A549 treated with AZD9567 at 1 μM for 4 hours (cell line): ENCODE measurements around the gene PLOD3. TPM values are rescaled to one million over a fixed set of nuclear protein-coding genes. Genes with fewer than 3 reads are reported as not detected.

ENCODE experiments used
- total RNA-seq: library from RNA; stranded (reverse); fragments of 200-300 nt; extraction: Qiagen RNA extraction; gene quantifications from 5 replicates; pipeline ENCODE4 v1.2.3, GENCODE V29; 2022; ENCODE audit not compliant: insufficient read depth

Gene PLOD3, protein sequence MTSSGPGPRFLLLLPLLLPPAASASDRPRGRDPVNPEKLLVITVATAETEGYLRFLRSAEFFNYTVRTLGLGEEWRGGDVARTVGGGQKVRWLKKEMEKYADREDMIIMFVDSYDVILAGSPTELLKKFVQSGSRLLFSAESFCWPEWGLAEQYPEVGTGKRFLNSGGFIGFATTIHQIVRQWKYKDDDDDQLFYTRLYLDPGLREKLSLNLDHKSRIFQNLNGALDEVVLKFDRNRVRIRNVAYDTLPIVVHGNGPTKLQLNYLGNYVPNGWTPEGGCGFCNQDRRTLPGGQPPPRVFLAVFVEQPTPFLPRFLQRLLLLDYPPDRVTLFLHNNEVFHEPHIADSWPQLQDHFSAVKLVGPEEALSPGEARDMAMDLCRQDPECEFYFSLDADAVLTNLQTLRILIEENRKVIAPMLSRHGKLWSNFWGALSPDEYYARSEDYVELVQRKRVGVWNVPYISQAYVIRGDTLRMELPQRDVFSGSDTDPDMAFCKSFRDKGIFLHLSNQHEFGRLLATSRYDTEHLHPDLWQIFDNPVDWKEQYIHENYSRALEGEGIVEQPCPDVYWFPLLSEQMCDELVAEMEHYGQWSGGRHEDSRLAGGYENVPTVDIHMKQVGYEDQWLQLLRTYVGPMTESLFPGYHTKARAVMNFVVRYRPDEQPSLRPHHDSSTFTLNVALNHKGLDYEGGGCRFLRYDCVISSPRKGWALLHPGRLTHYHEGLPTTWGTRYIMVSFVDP
- 80.4 to 84.3 TPM (median 82.7 TPM) in 5 replicates for total RNA-seq

DNA sequence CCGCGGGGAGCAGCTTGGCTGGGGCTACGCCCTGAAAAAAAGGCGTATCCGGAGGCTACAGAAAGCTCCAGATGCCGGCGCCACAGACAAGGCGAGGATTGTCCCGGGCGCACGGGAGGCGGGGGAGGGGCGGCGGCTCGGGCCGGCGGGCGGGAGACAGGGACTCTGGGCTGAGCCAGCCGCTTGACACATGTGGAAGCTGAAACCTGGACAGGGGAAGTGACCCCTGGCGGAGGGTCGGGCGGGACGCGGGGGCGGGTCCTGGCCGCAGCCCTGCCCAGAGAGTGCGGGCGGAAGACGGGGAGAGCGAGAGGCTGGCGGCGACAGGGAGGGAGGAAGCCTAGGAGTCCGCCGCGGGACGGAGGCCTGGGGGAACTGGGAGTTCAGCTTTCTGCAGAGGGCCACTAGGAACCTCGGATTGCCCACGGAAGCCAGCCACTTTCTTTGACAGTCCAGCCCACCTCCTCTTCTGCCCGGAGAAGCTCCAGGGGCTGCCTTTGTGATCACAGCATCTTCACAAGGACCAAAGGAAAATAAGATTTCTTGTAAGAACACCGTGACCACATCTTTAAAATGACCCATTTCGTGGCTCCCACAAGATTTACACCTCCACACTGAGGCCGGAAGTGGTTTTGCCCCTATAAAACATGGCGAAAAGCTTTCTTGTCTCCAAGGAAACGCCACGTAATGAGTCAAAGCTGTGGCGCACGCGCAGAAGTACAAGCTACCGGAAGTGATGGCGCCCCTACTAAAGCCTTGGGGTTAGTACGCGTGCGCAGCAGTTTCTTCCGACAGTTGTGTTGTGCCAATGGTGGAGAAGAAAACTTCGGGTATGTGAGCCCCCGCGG lies at the start of gene PLOD3, which contains the start of gene ZNHIT1:
PLOD3 (minus strand) TSS at position 194 of the 848 bp plus-strand sequence. CDS start 307 bp downstream, outside the sequence.
ZNHIT1 (plus strand) TSS at position 778 of the 848 bp plus-strand sequence; CDS start at position 809, 31 bp downstream.

DNA sequence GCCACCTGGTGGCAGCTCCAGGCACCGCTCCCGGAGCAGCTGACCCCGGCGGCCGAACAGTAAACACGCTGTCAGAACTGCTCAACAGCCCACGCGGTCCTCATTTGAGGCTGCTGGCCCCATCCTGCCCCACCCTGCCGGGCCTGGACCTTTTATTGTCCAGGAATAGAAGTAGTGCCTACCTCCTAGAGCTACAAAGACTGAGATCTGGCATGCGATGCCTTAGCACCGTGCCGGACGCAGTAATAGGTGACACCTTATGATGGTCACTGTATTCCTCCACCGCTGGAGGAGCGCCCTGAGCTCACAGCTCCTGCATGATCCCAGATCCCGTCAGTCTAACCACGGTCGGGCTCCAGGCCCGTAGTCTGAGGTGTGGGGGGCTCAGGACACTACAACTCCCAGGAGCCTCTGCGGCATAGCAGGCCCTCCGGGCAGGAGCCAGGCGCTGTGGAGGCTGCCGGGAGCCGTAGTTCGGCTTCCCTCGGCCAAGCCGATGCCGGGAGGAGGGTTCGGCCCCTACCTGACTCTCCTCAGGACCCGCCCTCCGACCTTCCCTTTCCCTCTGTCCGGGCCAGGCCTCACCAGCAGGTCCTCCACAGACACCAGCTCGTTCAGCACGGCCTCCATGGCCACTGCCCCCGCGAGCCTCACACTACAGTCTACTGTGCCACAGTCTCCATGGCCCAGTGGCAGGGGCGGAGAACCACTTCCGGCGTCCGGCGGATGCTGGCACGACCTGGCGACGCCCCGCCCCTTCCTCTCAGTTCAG lies 27.2 kb upstream of the PLOD3 start, which contains the start of gene FIS1:
FIS1 (minus strand) TSS at position 707 of the 772 bp plus-strand sequence; CDS start at position 630, 77 bp downstream.

DNA sequence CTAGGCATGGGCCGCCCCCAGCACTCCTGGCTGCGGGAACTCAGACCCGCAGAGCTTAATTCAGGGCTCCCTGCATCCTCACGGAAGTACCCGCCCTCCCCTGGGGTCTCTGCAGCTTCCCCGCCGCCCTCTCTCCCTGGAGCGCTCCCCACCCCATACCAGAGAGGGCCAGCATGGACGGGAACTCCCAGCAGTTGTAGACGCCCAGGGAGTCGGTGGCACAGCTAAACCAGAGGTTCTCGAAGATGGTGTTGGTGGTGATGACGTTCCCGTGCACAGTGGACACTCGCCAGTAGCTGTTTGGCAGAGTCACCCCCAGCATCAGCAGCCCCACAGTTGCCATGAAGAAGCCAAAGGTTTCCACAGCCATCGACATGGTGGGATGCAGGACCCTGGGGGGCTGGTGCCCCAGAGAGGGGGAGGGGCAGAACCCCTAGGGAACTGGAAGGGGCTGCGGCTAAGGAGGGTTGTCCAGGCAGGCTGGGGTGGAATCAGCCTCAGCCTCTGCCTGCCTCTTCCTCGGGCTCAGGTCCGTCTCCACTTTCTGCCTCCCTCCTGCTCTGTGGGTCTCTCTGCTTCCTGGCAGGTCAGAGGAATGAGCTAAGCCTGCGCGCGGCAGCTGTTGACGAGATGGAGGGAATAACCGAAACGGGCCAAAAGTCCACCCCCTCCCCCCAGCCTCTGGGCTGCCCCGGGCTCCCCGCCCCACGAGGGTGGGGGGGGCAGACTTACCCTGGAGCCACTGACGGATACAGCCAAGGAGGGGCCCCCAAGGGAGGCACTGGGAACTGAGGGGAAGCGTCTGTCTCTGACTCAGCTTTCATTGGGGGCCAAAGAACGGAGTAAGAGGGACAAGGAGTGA lies 20.1 kb upstream of the PLOD3 start, which contains the start of gene CLDN15:
CLDN15 (minus strand) TSS at position 597 of the 862 bp plus-strand sequence; CDS start at position 376, 221 bp downstream.

DNA sequence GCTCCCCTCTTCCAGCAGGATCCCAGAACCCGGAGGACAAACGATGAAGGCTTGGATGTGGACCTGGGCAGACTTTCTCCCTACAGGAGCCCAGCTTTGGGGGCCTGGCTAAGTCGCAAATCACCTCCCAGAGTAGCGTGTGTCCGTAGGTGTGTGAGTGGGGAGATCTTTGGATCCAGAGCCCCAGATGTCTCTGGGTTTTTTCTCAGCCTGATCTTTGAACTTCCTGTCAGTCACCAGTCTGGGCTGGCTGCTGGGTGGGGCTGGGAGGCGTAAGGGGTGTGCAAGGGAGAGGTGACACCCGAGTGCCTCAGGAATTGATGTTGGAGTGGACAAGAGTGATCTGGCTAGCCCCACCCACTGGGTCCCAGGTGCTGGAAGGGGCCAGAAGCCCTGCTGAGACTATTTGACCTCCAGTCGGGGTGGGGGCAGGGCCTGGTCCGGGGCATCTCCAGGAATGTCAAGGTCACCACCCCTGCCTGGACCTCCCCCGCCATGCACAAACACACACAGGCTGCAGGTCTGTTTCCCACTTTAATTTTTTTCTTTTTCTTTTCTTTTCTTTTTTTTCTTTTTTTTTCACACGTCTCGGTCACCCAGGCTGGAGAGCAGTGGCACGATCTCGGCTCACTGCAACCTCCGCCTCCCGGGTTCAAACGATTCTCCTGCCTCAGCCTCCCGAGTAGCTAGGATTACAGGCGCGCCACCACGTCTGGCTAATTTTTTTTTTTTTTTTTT lies 16.4 kb downstream of the PLOD3 start, which contains the start of gene MOGAT3:
MOGAT3 (minus strand) TSS at position 175 of the 738 bp plus-strand sequence. CDS start 182 bp downstream, outside the sequence.

DNA sequence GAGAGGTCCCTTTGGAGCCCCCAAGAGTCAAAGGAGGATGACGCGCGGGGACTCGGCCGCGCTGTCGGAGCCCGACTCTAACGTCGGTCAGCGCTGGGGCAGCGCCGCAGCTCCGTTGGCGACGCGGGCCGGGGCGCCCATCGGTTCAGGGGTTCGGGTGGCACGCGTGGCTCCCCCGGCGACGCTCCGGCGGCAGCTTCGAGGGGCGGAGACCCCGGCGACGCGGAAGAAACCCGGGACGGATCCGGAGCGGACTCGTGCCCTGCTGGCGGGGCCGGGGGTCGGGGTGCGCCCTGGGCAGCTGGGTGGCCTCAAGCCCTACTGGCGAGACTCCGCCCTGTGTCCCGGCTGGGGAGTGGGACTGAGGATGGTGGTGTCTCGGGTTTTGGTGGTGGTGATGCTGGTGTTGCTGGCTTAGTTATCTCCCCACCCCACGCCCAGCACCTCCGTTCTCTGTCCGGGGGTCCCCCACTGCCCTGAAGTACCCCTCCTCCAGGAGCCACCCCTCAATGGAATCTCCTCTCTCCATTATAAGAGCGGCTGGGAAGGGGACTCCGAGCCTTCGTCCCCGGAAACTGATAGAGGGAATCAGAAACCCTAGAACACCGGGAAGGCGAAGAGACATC lies 37.1 kb downstream of the PLOD3 start, which contains the start of gene NAT16:
NAT16 (minus strand) TSS at position 164 of the 626 bp plus-strand sequence. CDS start 5,486 bp downstream, outside the sequence.

DNA sequence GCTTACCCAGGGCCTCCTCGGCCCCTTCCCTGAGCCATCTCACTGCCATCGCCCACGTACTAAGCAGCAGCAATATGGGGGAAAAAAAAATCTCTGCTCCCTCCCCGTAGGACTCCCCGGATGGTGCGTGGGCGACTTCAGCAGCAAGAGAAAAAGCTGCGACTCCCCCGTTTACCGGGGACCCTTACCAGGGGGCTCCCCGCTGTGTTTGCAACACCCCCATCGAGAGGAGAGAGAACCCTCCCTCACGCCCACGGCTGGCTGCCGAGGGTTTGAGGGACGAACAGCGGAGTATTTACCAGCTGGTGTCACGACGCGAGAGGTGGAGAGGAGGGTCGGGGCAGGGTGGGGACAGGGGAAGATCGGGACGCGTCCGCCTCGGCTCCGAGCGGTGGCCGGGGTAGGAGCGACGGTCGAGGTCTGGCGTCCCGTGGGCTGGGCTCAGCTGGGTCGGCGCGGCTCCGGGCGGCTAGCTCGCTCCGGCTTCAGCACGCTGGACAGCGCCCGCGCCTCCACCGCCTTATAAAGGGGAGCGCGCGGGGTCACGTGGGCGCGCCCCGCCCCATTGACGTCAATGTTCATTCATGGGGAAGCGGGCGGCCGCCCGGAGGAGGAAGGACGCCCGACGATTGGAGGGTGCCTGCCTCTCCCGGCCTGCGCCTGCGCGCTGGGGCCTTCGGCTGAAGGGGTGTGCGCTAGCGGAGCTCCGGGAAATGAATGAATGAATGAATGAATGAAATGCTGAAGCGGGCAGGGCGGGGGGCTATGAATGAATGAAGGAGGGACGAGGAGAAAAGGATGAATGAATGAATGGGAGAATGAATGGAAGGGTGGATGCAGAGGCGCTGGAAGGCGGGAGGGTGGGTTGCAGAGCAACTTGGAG lies 52.1 kb downstream of the PLOD3 start, which contains the start of gene VGF:
VGF (minus strand) TSS at position 495 of the 883 bp plus-strand sequence. CDS start 726 bp downstream, outside the sequence.

Other genes with a start within 250 kb of the PLOD3 start
- gene MUC12, start 248.0 kb downstream of the PLOD3 start, total RNA-seq: 15.8 to 21.1 TPM (median 20.0 TPM) in 5 replicates
- gene MUC17, start 197.5 kb downstream of the PLOD3 start, total RNA-seq: 0.02 to 0.29 TPM (median 0.03 TPM) in 4 of 5 replicates, not detected in the other
- gene TRIM56, start 132.1 kb downstream of the PLOD3 start, total RNA-seq: 8.5 to 13.5 TPM (median 13.2 TPM) in 5 replicates
- 1,728 to 2,056 TPM (median 1,827 TPM) in 5 replicates for gene SERPINE1, start 90.5 kb downstream of the PLOD3 start, total RNA-seq
- gene AP1S1, start 63.1 kb downstream of the PLOD3 start, total RNA-seq: 121 to 143 TPM (median 132 TPM) in 5 replicates
- 8.1 to 27.8 TPM (median 18.9 TPM) in 5 replicates for gene VGF, start 52.0 kb downstream of the PLOD3 start, total RNA-seq
- gene NAT16, start 37.3 kb downstream of the PLOD3 start, total RNA-seq: 0.10 to 0.23 TPM (median 0.16 TPM) in 4 of 5 replicates, not detected in the other
- gene MOGAT3, start 16.5 kb downstream of the PLOD3 start, total RNA-seq: not detected in 5 replicates
- 65.9 to 101 TPM (median 89.5 TPM) in 5 replicates for gene ZNHIT1, start 584 bp upstream of the PLOD3 start, total RNA-seq
- 8.5 to 14.2 TPM (median 12.1 TPM) in 5 replicates for gene CLDN15, start 20.2 kb upstream of the PLOD3 start, total RNA-seq
- gene FIS1, start 27.5 kb upstream of the PLOD3 start, total RNA-seq: 82.6 to 144 TPM (median 141 TPM) in 5 replicates
- 51.5 to 57.7 TPM (median 53.6 TPM) in 5 replicates for gene IFT22, start 104.2 kb upstream of the PLOD3 start, total RNA-seq
- 0.45 to 0.59 TPM (median 0.51 TPM) in 4 of 5 replicates, not detected in the other for gene COL26A1, start 145.3 kb upstream of the PLOD3 start, total RNA-seq